ENCODE results near the gene ACSF2.

Gene ACSF2

GRCh38 chr17:50440838-50441829, 15.1 kb downstream of the ACSF2 start:
- DNase-seq, result no peak

GRCh38 chr17:50443505-50443974, 17.5 kb downstream of the ACSF2 start:
- DNase-seq, result no peak

- DNase-seq, result no peak
Measured at GRCh38 chr17:50444841-50445715, 19.1 kb downstream of the ACSF2 start.

DNA sequence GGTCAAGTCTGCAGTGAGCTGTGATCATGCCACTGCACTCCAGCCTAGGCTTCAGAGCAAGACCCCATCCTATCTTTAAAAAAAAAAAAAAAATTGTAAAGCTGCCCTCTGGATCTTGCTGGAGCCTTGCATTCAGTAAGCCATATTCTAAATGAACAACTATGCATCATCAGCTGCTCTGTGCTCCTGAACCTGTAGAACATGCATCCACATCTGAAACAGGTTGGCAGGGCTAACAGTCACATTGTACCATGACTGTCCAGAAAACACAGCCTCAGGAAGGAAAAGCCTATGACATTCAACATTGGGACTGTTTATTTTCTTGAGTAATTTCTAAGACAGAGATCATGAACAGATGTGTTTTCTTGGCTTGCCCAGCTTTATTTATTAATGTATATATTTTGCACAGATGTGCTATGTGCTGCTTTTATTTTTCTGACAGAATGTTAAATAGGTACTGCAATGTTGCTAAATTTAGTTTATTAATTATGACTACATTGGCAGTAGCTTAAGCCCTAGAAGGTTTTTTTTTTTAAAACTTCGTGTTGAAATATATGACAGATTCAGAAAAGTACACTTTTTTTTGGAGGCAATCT, 19.8 kb downstream of the ACSF2 start:
- no peak for DNase-seq

DNA sequence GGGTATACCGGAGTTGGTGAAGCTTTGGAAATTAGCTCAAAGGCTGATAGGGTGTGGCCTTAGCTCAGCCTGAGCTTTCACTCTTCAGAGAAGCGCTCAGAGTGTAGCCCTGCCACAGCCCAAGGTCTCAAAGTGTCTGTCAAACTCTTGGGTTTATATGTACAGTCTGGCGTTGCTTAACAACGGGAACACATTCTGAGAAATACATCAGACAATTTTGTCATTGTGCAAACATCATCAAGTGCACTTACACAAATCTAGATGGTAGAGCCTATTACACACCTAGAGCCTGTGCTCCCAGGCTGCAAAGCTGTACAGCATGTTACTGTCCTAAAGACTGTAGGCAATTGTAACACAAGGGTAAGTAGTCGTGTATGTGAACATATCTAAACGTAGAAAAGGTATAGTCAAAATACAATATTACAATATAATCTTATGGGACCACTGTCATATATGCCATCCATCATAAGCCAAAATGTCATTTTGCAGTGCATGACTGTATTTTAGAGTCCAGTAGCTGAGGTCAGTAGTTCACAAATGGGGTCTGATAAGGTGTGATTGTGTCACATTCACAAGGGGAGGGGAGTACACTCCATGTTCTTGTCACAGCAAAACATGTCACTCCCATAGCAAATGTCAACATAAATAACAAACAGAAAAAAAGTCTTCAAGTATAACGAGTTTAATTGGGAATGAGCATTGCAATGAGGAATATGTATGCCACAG, 22.0 kb downstream of the ACSF2 start:
- no peak for DNase-seq

DNA sequence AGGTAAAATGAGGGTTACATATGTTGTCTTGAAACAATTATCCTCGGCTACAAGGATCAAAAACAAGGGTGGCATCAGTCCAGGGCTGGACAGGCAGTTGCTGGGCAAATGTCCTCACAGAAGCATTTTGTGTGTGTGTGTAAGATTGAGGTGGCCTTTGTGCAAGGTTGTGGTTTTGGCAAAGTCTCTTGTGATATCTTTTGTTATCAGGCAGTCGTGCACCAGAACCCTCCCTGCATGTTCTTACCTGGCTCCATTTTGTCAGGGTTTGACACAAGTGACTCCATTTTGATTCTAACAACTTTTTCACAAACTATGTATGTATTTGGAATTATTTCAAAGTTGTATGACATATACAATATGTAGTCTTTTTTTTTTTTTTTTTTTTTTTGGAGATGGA, 22.6 kb downstream of the ACSF2 start:
- no peak for DNase-seq

GRCh38 chr17:50451943-50452629, 26.1 kb downstream of the ACSF2 start:
- no peak for DNase-seq

DNA sequence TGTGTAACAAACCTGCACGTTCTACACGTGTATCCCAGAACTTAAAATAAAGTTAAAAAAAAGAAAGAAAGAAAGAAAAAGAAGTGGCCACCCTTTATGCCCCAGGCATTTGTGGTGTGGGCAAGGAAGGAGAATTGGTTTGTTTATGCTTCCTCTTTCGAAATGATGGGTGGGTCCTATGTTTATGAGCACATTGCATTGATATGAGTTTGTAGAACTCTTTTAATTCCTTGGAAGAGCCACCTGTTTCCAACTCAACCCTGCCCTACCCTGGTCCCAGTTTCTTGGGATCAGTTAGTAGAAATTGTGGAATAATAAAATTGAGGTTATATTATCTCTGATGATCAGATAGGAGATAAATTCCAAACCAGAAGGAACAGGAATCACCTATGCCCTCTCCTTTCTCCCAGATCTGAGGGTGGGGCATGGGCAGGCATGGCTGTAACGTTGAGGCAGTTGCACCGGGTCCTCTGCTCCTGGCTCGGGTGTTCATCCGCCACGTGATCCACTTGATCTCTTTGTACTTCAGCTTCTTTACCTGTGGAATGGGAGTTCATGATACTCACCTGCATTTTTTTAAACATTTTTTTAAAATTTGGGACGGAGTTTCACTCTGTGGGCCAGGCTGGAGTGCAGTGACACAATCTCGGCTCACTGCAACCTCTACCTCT, 26.7 kb downstream of the ACSF2 start:
- DNase-seq, result peak; percentile 48 to 66

DNA sequence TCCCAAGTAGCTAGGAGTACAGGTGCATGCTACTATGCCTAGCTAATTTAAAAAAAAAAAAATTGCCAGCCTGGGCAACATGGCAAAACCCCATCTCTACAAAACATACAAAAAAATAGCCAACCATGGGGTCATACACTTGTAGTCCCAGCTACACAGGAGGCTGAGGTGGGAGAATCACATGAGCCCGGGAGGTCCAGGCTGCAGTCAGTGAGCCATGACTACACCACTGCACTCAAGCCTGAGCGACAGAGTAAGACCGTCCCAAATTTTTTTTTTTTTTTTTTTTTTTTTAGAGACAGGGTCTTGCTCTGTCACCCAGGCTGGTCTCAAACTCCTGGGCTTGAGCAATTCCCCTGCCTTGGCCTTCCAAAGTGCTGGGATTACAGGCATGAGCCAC, 27.9 kb downstream of the ACSF2 start:
- no peak for DNase-seq

DNA sequence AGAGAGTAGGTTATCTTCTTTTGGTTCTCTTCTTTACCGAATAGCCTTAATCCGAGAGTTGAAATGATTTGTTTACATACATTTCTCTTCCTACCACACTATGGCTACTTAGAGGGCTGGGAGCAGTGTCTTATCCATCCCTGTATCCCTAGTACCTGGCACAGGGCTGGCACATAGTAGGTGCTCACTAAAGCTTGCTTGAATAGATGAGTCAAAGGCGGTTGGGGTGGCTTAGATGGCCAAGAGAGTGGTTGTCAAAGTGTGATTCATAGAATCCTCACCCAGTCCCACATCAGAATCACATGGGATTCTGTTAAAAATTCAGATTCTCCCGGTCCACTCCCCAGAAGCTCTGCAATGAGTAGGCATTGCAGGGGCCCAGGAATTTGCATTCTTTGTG, 31.6 kb downstream of the ACSF2 start:
- no peak for DNase-seq

- DNase-seq, result peak in 1 of 2 donors; percentile 9
Measured at GRCh38 chr17:50458270-50458669, 32.3 kb downstream of the ACSF2 start.

- peak; percentile 49 to 71 for DNase-seq
Measured at GRCh38 chr17:50458701-50459676, 33.0 kb downstream of the ACSF2 start.

DNA sequence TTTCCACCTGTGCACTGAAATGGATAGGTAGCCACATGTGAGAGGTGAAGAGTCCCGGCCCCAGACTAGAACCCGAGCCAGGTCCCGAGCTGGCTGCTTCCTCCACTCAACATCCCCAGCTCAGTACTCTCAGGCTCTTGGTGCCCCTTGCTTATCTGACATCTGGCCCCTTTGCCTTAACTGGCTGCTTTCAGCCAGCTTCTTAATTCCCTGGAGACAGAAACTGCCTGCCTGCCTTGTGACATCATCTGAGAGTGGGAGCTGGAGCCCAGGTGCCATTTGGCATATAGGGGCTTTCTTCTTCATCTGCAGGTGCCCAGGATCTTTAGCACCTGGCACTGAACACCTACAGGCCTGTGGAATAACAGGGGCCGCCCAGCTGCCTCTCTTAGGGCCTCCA, 33.7 kb downstream of the ACSF2 start:
- DNase-seq, result no peak

GRCh38 chr17:50460831-50461526, 35.0 kb downstream of the ACSF2 start:
- no peak for DNase-seq

- DNase-seq, result no peak
Measured at GRCh38 chr17:50461550-50462132, 35.6 kb downstream of the ACSF2 start.

DNA sequence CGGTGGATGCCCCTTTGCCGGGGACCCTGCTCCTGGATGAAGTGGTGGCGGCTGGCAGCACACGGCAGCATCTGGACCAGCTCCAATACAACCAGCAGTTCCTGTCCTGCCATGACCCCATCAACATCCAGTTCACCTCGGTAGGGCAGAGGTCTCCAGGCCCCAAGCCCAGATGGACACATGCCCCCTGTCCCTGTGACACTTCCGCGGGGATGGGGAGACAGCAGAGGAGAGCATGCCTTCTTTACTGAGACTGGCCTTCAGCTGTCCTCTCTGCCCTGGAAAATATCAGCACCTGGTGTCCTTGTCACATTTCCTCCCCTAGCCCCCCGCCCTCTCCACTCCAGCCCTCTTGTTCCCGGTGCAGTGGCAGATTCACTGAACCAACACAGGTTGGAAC, 36.4 kb downstream of the ACSF2 start:
- no peak for DNase-seq

DNA sequence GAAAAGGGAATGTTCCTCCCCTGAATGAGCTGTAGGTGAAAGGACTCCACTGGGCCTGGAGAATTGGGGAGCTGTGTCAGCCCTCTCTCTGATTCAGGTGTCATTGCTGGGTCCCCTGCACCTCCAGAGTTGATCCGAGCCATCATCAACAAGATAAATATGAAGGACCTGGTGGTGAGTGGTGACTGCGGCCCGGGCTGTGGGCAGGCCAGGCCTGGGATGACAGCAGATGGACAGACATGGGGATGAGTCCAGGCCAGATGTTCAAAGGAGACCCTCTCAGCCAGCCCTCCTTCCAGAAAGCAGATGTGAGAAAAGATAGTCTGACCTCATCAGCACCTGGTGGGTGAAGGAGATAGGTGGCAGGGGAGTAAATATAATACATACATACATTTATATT, 38.1 kb downstream of the ACSF2 start:
- DNase-seq, result no peak

DNA sequence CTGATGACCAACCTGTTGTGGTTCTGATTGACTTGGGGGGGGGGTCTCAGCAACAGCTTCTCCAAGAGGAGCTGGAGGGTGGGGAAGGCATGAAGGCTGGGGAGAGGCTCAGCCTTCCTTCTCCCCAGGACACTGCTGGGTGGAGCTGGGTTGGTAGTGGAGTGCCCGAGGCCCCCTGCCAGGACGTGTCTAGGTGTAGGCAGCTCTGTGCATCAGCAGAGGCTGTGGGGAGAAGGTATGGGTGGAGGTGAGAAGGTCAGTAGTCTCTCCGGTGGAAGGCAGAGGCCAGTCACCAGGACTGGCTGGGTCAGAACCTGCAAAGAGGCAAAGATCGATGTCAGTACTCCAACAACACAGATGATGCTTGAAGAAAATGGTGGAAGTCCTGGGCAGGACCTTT, 38.7 kb downstream of the ACSF2 start:
- DNase-seq, result no peak

- no peak for DNase-seq
Measured at GRCh38 chr17:50465171-50465570, 39.2 kb downstream of the ACSF2 start.

All from inflammatory macrophage treated with lipopolysaccharide for 1 hour (primary cell).